ENCODE measurements around the gene CMIP. TPM values are rescaled to one million over a fixed set of nuclear protein-coding genes. Genes with fewer than 3 reads are reported as not detected.

CMIP gene
- total RNA-seq, 1 donor from 2014 or later, result 111 TPM

GRCh38 chr16:81612351-81613163, 167.9 kb downstream of the CMIP start:
- DNase-seq (ENCODE audit: extremely low read depth, low read depth, low spot score), result peak; percentile 93

- DNase-seq (ENCODE audit: extremely low read depth, low read depth, low spot score), result no peak
These were observed 169.6 kb downstream of the CMIP start for GRCh38 chr16:81614171-81614570.

GRCh38 chr16:81614654-81615359, 170.2 kb downstream of the CMIP start:
- no peak for DNase-seq (ENCODE audit: extremely low read depth, low read depth, low spot score)

GRCh38 chr16:81615411-81615810, 170.8 kb downstream of the CMIP start:
- no peak for DNase-seq (ENCODE audit: extremely low read depth, low read depth, low spot score)

GRCh38 chr16:81615833-81616232, 171.2 kb downstream of the CMIP start:
- DNase-seq (ENCODE audit: extremely low read depth, low read depth, low spot score), result no peak

- no peak for DNase-seq (ENCODE audit: extremely low read depth, low read depth, low spot score)
These were observed 171.9 kb downstream of the CMIP start for GRCh38 chr16:81616321-81617020.

GRCh38 chr16:81617021-81617346, 172.4 kb downstream of the CMIP start:
- no peak for DNase-seq (ENCODE audit: extremely low read depth, low read depth, low spot score)

GRCh38 chr16:81618187-81618586, 173.6 kb downstream of the CMIP start:
- DNase-seq (ENCODE audit: extremely low read depth, low read depth, low spot score), result no peak

GRCh38 chr16:81618661-81619060, 174.1 kb downstream of the CMIP start:
- DNase-seq (ENCODE audit: extremely low read depth, low read depth, low spot score), result no peak

GRCh38 chr16:81620029-81620428, 175.4 kb downstream of the CMIP start:
- no peak for DNase-seq (ENCODE audit: extremely low read depth, low read depth, low spot score)

- no peak for DNase-seq (ENCODE audit: extremely low read depth, low read depth, low spot score)
These were observed 176.2 kb downstream of the CMIP start for GRCh38 chr16:81620796-81621195.

- no peak for DNase-seq (ENCODE audit: extremely low read depth, low read depth, low spot score)
These were observed 176.9 kb downstream of the CMIP start for GRCh38 chr16:81621496-81621895.

- no peak for DNase-seq (ENCODE audit: extremely low read depth, low read depth, low spot score)
These were observed 178.9 kb downstream of the CMIP start for GRCh38 chr16:81623365-81624102.

- no peak for DNase-seq (ENCODE audit: extremely low read depth, low read depth, low spot score)
These were observed 179.8 kb downstream of the CMIP start for GRCh38 chr16:81624403-81624759.

- DNase-seq (ENCODE audit: extremely low read depth, low read depth, low spot score), result peak; percentile 55
These were observed 180.3 kb downstream of the CMIP start for GRCh38 chr16:81624760-81625543.

GRCh38 chr16:81625544-81626153, 181.0 kb downstream of the CMIP start:
- DNase-seq (ENCODE audit: extremely low read depth, low read depth, low spot score), result peak; percentile 77

GRCh38 chr16:81626181-81626674, 181.6 kb downstream of the CMIP start:
- no peak for DNase-seq (ENCODE audit: extremely low read depth, low read depth, low spot score)

- DNase-seq (ENCODE audit: extremely low read depth, low read depth, low spot score), result no peak
These were observed 182.4 kb downstream of the CMIP start for GRCh38 chr16:81627024-81627423.

GRCh38 chr16:81627729-81628244, 183.2 kb downstream of the CMIP start:
- DNase-seq (ENCODE audit: extremely low read depth, low read depth, low spot score), result no peak

Data from glomerular endothelial cell (primary cell).